ENCODE measurements around the gene ZNF560. TPM values are rescaled to one million over a fixed set of nuclear protein-coding genes. Genes with fewer than 3 reads are reported as not detected.

Gene ZNF560
- total and polyA plus RNA-seq, 2 of the 13 experiments (the other 11 are each of a cell fraction or from before 2014, with no cell fraction given): not detected

GRCh38 chr19:9435279-9436268, 62.8 kb downstream of the ZNF560 start, which contains the start of gene ZNF266 (continued):
- TF ChIP-seq AGO2 (optimal IDR thresholded peaks at IDR 0.05; ENCODE audit: low read depth, low read length) (peak; percentile 43), ATF7 (IDR thresholded peaks at IDR 0.05) (peak; percentile 89), ATF7 (CRISPR knock-in tag; IDR thresholded peaks at IDR 0.05) (peak; percentile 81), MAZ (IDR thresholded peaks at IDR 0.05; ENCODE audit: borderline replicate concordance, low read depth, low read length) (no peak), MAZ (CRISPR knock-in tag; IDR thresholded peaks at IDR 0.05; ENCODE audit: low read depth) (0 out of 2 replicates have a peak, but pooled peaks have one; percentile 28), ZNF629 (CRISPR knock-in tag; conservative IDR thresholded peaks at IDR 0.05) (0 out of 2 replicates have a peak, but pooled peaks have one; percentile 8), HMGXB3 (CRISPR knock-in tag; IDR thresholded peaks at IDR 0.05; ENCODE audit: borderline replicate concordance) (peak; percentile 86), CEBPB (IDR thresholded peaks at IDR 0.05; ENCODE audit: borderline replicate concordance, low read depth, low read length) (no peak), CREBL2 (CRISPR knock-in tag; IDR thresholded peaks at IDR 0.05; ENCODE audit: borderline replicate concordance) (0 out of 2 replicates have a peak, but pooled peaks have one; percentile 37), MTERF4 (CRISPR knock-in tag; IDR thresholded peaks at IDR 0.05) (peak; percentile 68; the same call in 1 of the 2 replicates), KMT2A (CRISPR knock-in tag; IDR thresholded peaks at IDR 0.05) (peak; percentile 98), NCOA2 (CRISPR knock-in tag; IDR thresholded peaks at IDR 0.05) (peak; percentile 12; the same call in 1 of the 2 replicates), PRDM10 (CRISPR knock-in tag; IDR thresholded peaks at IDR 0.05; ENCODE audit: low read depth) (peak; percentile 46; the same call in 1 of the 2 replicates), ZNF335 (CRISPR knock-in tag; IDR thresholded peaks at IDR 0.05) (peak; percentile 93), SETDB1 (CRISPR knock-in tag; IDR thresholded peaks at IDR 0.05; ENCODE audit: borderline replicate concordance) (no peak), POGZ (CRISPR knock-in tag; IDR thresholded peaks at IDR 0.05) (peak; percentile 59), DBP (CRISPR knock-in tag; IDR thresholded peaks at IDR 0.05; ENCODE audit: not compliant biosample characterization) (no peak), SIN3A (IDR thresholded peaks at IDR 0.05; ENCODE audit: borderline replicate concordance, low read depth, low read length) (peak; percentile 69; the same call in 1 of the 2 replicates)
